NT2/D1 (cell line): Measurements from ENCODE around the gene WNT2B.

Experiments
- DNase-seq: peaks from one replicate; pipeline ENCODE4 v3.0.0-alpha.2; 2011; ENCODE audit warnings: low read depth, low spot score
- H3K27me3 ChIP-seq: 2 replicates; pipeline ENCODE4 v1.6.0; 2011; ENCODE audit warnings: mild to moderate bottlenecking; ENCODE audit not compliant: insufficient read length, insufficient read depth
- H3K36me3 ChIP-seq: 2 replicates; pipeline ENCODE4 v1.6.1; 2011; ENCODE audit warnings: mild to moderate bottlenecking, low read length, mixed read lengths; ENCODE audit not compliant: insufficient read depth, insufficient read length
- H3K4me1 ChIP-seq: 2 replicates; pipeline ENCODE4 v1.5.1; 2011; ENCODE audit not compliant: insufficient read depth, insufficient read length
- H3K4me3 ChIP-seq: 2 replicates; pipeline ENCODE4 v1.5.1; 2011; ENCODE audit warnings: low read depth; ENCODE audit not compliant: insufficient read length
- H3K9ac ChIP-seq: 2 replicates; pipeline ENCODE4 v1.6.0; 2011; ENCODE audit warnings: low read depth; ENCODE audit not compliant: insufficient read length
- H3K9me3 ChIP-seq: 2 replicates; pipeline ENCODE4 v1.5.1; 2011; ENCODE audit warnings: mild to moderate bottlenecking, low read length; ENCODE audit not compliant: insufficient read depth
- SUZ12 ChIP-seq: IDR thresholded peaks from 2 replicates; pipeline ENCODE4 v1.6.1; 2011; ENCODE audit not compliant: insufficient read length, insufficient read depth; ENCODE audit errors: extremely low read depth
- YY1 ChIP-seq: IDR thresholded peaks from 2 replicates; pipeline ENCODE4 v1.6.1; 2011; ENCODE audit not compliant: insufficient read length, insufficient read depth
- ZNF274 ChIP-seq: IDR thresholded peaks from 2 replicates; pipeline ENCODE4 v1.6.1; 2011; ENCODE audit warnings: mild to moderate bottlenecking, low read depth, low read length

WNT2B gene

GRCh38 chr1:112505878-112506277 is 2.9 kb upstream of the WNT2B start:
- no peak for TF ChIP-seq YY1
- TF ChIP-seq ZNF274: no peak
- no peak for TF ChIP-seq SUZ12
- H3K4me3 ChIP-seq: no peak overlapping the region
- H3K4me1 ChIP-seq: peaks cover 26% of the 10 kb centered on the region
- peaks cover 95% of the 10 kb centered on the region for H3K27me3 ChIP-seq
- H3K9ac ChIP-seq: no peak overlapping the region
- no peak for DNase-seq
- H3K36me3 ChIP-seq: no peaks in the 10 kb centered on the region
- H3K9me3 ChIP-seq: no peaks in the 10 kb centered on the region

DNA sequence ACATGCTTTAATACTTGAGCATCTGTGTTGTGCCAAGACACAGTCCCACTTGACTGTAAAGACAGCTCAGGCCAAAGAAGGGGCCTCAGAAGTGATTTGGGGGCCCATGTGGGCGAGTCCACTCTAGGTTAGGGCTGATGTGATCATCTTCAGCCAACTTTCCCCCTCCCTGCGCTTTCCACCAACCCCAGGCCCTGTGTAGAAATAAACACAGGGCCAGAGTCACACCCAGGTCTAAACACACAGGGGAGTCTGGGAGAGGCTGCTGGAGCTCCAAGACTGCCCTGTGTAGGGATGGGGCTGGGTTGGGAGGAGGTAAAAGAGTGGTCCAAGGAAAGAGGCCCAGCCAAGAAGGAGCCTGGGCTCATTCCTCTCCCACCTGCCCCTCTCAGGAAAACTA is 2.5 kb upstream of the WNT2B start:
- H3K36me3 ChIP-seq: no peaks in the 10 kb centered on the region
- H3K9ac ChIP-seq: no peak overlapping the region
- TF ChIP-seq ZNF274 (no peak), YY1 (no peak), SUZ12 (no peak)
- no peak overlapping the region for H3K4me3 ChIP-seq
- H3K27me3 ChIP-seq: peaks cover 95% of the 10 kb centered on the region
- DNase-seq: no peak
- peaks cover 26% of the 10 kb centered on the region for H3K4me1 ChIP-seq
- H3K9me3 ChIP-seq: no peaks in the 10 kb centered on the region

GRCh38 chr1:112506731-112507130 is 2.0 kb upstream of the WNT2B start:
- no peak overlapping the region for H3K4me3 ChIP-seq
- no peak for DNase-seq
- H3K9ac ChIP-seq: no peak overlapping the region
- H3K27me3 ChIP-seq: peaks cover 95% of the 10 kb centered on the region
- TF ChIP-seq SUZ12 (no peak), ZNF274 (no peak), YY1 (no peak)
- no peaks in the 10 kb centered on the region for H3K36me3 ChIP-seq
- H3K4me1 ChIP-seq: peaks cover 26% of the 10 kb centered on the region
- H3K9me3 ChIP-seq: no peaks in the 10 kb centered on the region

GRCh38 chr1:112507336-112507735 is 1.4 kb upstream of the WNT2B start:
- no peak for DNase-seq

GRCh38 chr1:112507921-112508277 is 866 bp upstream of the WNT2B start:
- Histone ChIP-seq H3K27me3 (peaks cover 87% of the 10 kb centered on the region), H3K9me3 (no peaks in the 10 kb centered on the region), H3K9ac (peak overlapping the region; percentile 72), H3K36me3 (no peaks in the 10 kb centered on the region), H3K4me1 (peaks cover 23% of the 10 kb centered on the region), H3K4me3 (peak overlapping the region; percentile 75)
- no peak for DNase-seq
- TF ChIP-seq YY1: no peak
- TF ChIP-seq ZNF274: no peak
- no peak for TF ChIP-seq SUZ12

More at GRCh38 chr1:112507336-112507735, 1.4 kb upstream of the WNT2B start:
- H3K4me1 ChIP-seq: peaks cover 26% of the 10 kb centered on the region
- H3K36me3 ChIP-seq: no peaks in the 10 kb centered on the region
- peaks cover 92% of the 10 kb centered on the region for H3K27me3 ChIP-seq
- no peak overlapping the region for H3K4me3 ChIP-seq
- H3K9ac ChIP-seq: no peak overlapping the region
- no peaks in the 10 kb centered on the region for H3K9me3 ChIP-seq
- TF ChIP-seq YY1 (no peak), ZNF274 (no peak), SUZ12 (no peak)

DNA sequence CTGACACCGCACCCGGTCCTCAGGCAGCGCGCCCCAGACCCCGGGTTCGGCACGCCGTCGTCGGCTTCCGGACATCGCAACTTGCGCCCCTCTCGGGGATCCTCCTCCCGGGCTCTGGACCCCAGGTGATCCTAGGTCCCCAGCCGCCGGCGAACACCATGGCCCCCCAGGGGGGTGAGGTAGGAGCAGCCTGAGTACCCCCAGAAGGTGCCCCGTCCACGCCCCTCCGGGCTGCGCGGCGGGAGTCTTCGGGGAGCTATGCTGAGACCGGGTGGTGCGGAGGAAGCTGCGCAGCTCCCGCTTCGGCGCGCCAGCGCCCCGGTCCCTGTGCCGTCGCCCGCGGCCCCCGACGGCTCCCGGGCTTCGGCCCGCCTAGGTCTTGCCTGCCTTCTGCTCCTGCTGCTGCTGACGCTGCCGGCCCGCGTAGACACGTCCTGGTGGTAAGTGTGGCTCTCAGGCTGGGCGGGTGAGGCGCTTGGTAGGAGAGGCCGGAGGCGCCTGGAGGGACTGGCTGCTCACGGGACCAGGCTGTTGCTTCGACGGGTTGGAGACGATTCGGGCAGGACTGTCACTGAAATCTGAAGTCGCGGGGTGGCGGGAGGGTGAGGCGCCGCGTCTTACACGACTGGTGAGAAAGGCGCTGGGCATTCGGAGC is 367 bp downstream of the WNT2B start:
- TF ChIP-seq YY1 (no peak), SUZ12 (no peak), ZNF274 (no peak)
- Histone ChIP-seq H3K36me3 (no peaks in the 10 kb centered on the region), H3K4me3 (peak overlapping the region; percentile 75), H3K4me1 (peaks cover 17% of the 10 kb centered on the region), H3K9me3 (no peaks in the 10 kb centered on the region), H3K9ac (peak overlapping the region; percentile 72), H3K27me3 (peaks cover 75% of the 10 kb centered on the region)
- no peak for DNase-seq

DNA sequence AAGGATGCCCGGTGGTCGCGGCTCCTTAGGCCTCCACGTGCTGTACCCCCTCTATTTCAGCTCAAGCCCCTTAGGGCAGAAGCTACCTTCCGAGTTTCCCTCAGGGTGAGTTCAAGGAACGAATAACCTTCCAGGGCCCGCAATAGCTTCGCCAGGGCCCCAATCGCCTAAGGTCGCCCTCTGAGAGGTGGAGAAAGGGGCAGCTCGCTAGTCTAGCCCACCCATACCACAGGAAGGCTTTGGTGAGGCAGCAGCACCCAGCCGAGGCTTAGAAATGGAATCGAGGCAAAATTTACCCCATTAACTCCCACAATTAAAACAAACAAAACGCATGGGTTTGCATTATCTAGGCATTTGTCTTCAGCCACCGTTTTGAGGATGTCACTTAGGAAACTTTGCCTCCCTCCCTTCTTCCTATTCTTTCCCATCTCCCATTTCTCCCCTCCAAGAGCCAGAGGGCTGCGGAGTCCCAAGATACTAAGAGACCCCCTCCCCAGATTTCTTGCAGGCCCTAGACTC is 954 bp downstream of the WNT2B start:
- Histone ChIP-seq H3K9me3 (no peaks in the 10 kb centered on the region), H3K36me3 (no peaks in the 10 kb centered on the region), H3K27me3 (peaks cover 69% of the 10 kb centered on the region), H3K4me3 (peak overlapping the region; percentile 75), H3K4me1 (peaks cover 13% of the 10 kb centered on the region), H3K9ac (peak overlapping the region; percentile 72)
- TF ChIP-seq YY1 (no peak), SUZ12 (no peak), ZNF274 (no peak)
- no peak for DNase-seq
